CD14-positive monocyte (primary cell): ENCODE results near the gene IL4R. TPM values are rescaled to one million over a fixed set of nuclear protein-coding genes. Genes with fewer than 3 reads are reported as not detected.

Experiments
- DNase-seq, 3 donors: peaks; one replicate each; pipeline ENCODE4 v3.0.0-alpha.2; 2011 to 2022
- H2AFZ ChIP-seq: 2 replicates; pipeline ENCODE4 v1.6.0; 2012; ENCODE audit warnings: mild to moderate bottlenecking, low read depth, low read length, inconsistent platforms; ENCODE audit not compliant: insufficient read depth, poor library complexity, severe bottlenecking
- H3K27ac ChIP-seq, 2 donors: 1 replicate in 1 of 2; 2 replicates in 1 of 2; pipeline ENCODE4 v1.5.1; 2012 to 2013; ENCODE audit warnings: low read length in 2 of 2, control low read depth in 1 of 2, inconsistent platforms in 1 of 2, low read depth in 1 of 2, mild to moderate bottlenecking in 1 of 2
- H3K27me3 ChIP-seq, 2 donors: one replicate each; pipeline versions ENCODE4 v1.6.0 to v1.6.1; 2011 to 2013; ENCODE audit warnings: low read length in 2 of 2; ENCODE audit not compliant: control insufficient read depth in 2 of 2, insufficient read depth in 2 of 2
- H3K36me3 ChIP-seq, 2 donors: replicated peaks in 1 of 2; 1 replicate in 1 of 2; 2 replicates in 1 of 2; pipeline versions ENCODE4 v1.5.1 to v1.6.1; 2012 to 2013; ENCODE audit warnings: low read length in 2 of 2, control low read depth in 1 of 2, inconsistent platforms in 1 of 2, mild to moderate bottlenecking in 1 of 2; ENCODE audit not compliant: insufficient read depth in 2 of 2, control insufficient read depth in 1 of 2
- H3K4me1 ChIP-seq, 2 donors: 1 replicate in 1 of 2; 2 replicates in 1 of 2; pipeline versions ENCODE4 v1.5.1 to v1.6.1; 2012 to 2013; ENCODE audit warnings: low read length in 2 of 2, control low read depth in 1 of 2, inconsistent platforms in 1 of 2, mild to moderate bottlenecking in 1 of 2, moderate library complexity in 1 of 2; ENCODE audit not compliant: insufficient read depth in 2 of 2, control insufficient read depth in 1 of 2
- H3K4me2 ChIP-seq: replicated peaks from 2 replicates; pipeline ENCODE3; 2012; ENCODE audit warnings: low read length, moderate library complexity, mild to moderate bottlenecking; ENCODE audit not compliant: poor library complexity, severe bottlenecking; ENCODE audit errors: extremely low read depth
- H3K4me3 ChIP-seq, 3 experiments: fragments of 200-600 bp in 1 of 3; sonication (generic) in 1 of 3; replicated peaks in 1 of 3; 1 replicate in 2 of 3; 2 replicates in 1 of 3; pipeline ENCODE4 v1.5.1; 2011 to 2013; ENCODE audit warnings: low read length in 3 of 3, mild to moderate bottlenecking in 3 of 3, control low read depth in 2 of 3, low read depth in 2 of 3, inconsistent platforms in 1 of 3, moderate library complexity in 1 of 3
- H3K79me2 ChIP-seq: 2 replicates; pipeline ENCODE4 v1.6.0; 2012; ENCODE audit warnings: mild to moderate bottlenecking, control low read depth, inconsistent platforms, low read length, moderate library complexity; ENCODE audit not compliant: insufficient read depth
- H3K9ac ChIP-seq: 2 replicates; pipeline ENCODE4 v1.6.0; 2017; ENCODE audit warnings: low read length, mild to moderate bottlenecking; ENCODE audit not compliant: insufficient read depth, poor library complexity, severe bottlenecking
- H3K9me3 ChIP-seq, 2 donors: replicated peaks in 1 of 2; 1 replicate in 1 of 2; 2 replicates in 1 of 2; pipeline versions ENCODE4 v1.5.1 to v1.6.1; 2012 to 2013; ENCODE audit warnings: low read length in 2 of 2, control low read depth in 1 of 2; ENCODE audit not compliant: control insufficient read depth in 1 of 2, insufficient read depth in 1 of 2
- H4K20me1 ChIP-seq: 2 replicates; pipeline ENCODE4 v1.6.0; 2012; ENCODE audit warnings: mild to moderate bottlenecking, low read length, control low read depth, moderate library complexity; ENCODE audit not compliant: insufficient read depth
- H3K27ac Mint-ChIP-seq, 7 donors: one replicate each; pipeline ENCODE4 v1.8.0; 2020; ENCODE audit warnings: mild to moderate bottlenecking in 7 of 7, mixed read lengths in 7 of 7, moderate library complexity in 6 of 7, inconsistent platforms in 2 of 7
- H3K27me3 Mint-ChIP-seq, 3 donors: one replicate each; pipeline ENCODE4 v1.8.0; 2021 to 2022; ENCODE audit warnings: low read depth in 3 of 3, mild to moderate bottlenecking in 3 of 3, mixed read lengths in 3 of 3, moderate library complexity in 3 of 3, inconsistent platforms in 1 of 3
- H3K36me3 Mint-ChIP-seq, 2 donors: one replicate each; pipeline ENCODE4 v1.8.0; 2020; ENCODE audit warnings: mixed read lengths in 2 of 2, inconsistent platforms in 1 of 2, mild to moderate bottlenecking in 1 of 2
- H3K4me1 Mint-ChIP-seq: one replicate; pipeline ENCODE4 v1.8.0; 2020; ENCODE audit warnings: mild to moderate bottlenecking, mixed read lengths
- H3K4me3 Mint-ChIP-seq, 2 donors: one replicate each; pipeline ENCODE4 v1.8.0; 2020; ENCODE audit warnings: mild to moderate bottlenecking in 2 of 2, mixed read lengths in 2 of 2, moderate library complexity in 1 of 2
- H3K9me3 Mint-ChIP-seq, 7 donors: one replicate each; pipeline ENCODE4 v1.8.0; 2020 to 2022; ENCODE audit warnings: mixed read lengths in 7 of 7, mild to moderate bottlenecking in 6 of 7, moderate library complexity in 6 of 7, inconsistent platforms in 2 of 7
- WGBS: methylation state at CpG from one replicate; pipeline ENCODE4 v1.1.5; 2013; ENCODE audit warnings: missing lambda C conversion rate; ENCODE audit not compliant: insufficient coverage; 5-methylcytosine and 5-hydroxymethylcytosine counted together
- intact Hi-C, 2 donors: fragments of 100-400 bp; cut with micrococcal nuclease; formaldehyde crosslinking; loops; one replicate each; pipeline versions ENCODE4 v1.15.0 to v1.15.1; 2023
- polyA plus RNA-seq, 3 donors: library from polyadenylated mRNA; depleted of rRNA in 1 of 3; unstranded in 2 of 3; stranded (reverse) in 1 of 3; fragments of 300-500 nt in 2 of 3; fragments of >200 nt in 1 of 3; fragmentation: Illumina TruSeq in 2 of 3; gene quantifications; 1 replicate in 2 of 3; 2 replicates in 1 of 3; pipeline ENCODE4 v1.2.3, GENCODE V29; 2012 to 2021
- TF ChIP-seq, protein P1 (sequence below): fragments of 200-600 bp; IDR thresholded peaks from one replicate; pipeline ENCODE4 v1.8.0; 2022; ENCODE audit warnings: antibody characterized with exemption, mild to moderate bottlenecking

The IL4R gene
- polyA plus RNA-seq, 3 donors: 25.1 to 80.4 (median 35.6) TPM

DNA sequence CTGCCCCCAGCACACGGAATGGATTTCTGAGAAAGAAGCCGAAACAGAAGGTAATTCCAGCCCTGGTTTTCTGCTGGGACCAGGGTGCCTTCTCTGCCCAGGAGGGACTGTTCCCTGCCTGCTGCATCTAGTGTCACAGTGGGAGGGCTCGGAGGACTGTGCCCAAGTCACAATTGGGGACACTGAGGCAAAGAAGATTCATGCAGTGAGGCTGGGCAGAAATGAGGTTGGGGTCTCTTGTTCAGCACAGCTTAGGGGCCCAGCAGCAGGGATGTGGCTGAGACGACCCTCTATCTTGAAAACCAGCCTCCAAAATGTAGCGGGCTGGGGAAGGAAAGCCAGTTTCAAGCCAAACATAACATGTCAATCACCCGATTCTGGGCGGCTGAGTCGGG lies 88.8 kb downstream of the IL4R start:
- Histone ChIP-seq H3K9ac (peak overlapping the region; percentile 55), H3K4me2 (peak overlapping the region; percentile 69), H3K36me3 (no peaks in the 10 kb centered on the region), H3K27me3 (no peaks in the 10 kb centered on the region), H2AFZ (peak overlapping the region; percentile 79), H3K79me2 (no peaks in the 10 kb centered on the region), H4K20me1 (no peaks in the 10 kb centered on the region), H3K4me1 (peaks cover 59 to 67% of the 10 kb centered on the region in 2 donors), H3K4me3 (peak overlapping the region; percentile 2 to 62 (median 30)), H3K27ac (peak overlapping the region; percentile 47 to 62), H3K9me3 (no peaks in the 10 kb centered on the region)
- H3K9me3 Mint-ChIP-seq: peaks cover 0 to 6% (median 0%) of the 10 kb centered on the region in 7 donors
- H3K4me3 Mint-ChIP-seq: peak overlapping the region; percentile 71 to 95
- DNase-seq: no peak
- peak overlapping the region; percentile 25 to 91 (median 87) for H3K27ac Mint-ChIP-seq
- intact Hi-C loops: loop anchor here in 1 of 2 donors (2.0 to 10.0 kb wide), 2 partner anchors 24 to 78 kb away; no protein-coding TSS in a partner anchor
- peaks cover 4 to 14% (median 14%) of the 10 kb centered on the region in 3 donors for H3K27me3 Mint-ChIP-seq
- TF ChIP-seq, protein P1, sequence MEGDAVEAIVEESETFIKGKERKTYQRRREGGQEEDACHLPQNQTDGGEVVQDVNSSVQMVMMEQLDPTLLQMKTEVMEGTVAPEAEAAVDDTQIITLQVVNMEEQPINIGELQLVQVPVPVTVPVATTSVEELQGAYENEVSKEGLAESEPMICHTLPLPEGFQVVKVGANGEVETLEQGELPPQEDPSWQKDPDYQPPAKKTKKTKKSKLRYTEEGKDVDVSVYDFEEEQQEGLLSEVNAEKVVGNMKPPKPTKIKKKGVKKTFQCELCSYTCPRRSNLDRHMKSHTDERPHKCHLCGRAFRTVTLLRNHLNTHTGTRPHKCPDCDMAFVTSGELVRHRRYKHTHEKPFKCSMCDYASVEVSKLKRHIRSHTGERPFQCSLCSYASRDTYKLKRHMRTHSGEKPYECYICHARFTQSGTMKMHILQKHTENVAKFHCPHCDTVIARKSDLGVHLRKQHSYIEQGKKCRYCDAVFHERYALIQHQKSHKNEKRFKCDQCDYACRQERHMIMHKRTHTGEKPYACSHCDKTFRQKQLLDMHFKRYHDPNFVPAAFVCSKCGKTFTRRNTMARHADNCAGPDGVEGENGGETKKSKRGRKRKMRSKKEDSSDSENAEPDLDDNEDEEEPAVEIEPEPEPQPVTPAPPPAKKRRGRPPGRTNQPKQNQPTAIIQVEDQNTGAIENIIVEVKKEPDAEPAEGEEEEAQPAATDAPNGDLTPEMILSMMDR: no peak
- H3K36me3 Mint-ChIP-seq: peaks cover 2 to 11% of the 10 kb centered on the region in 2 donors
- peaks cover 69% of the 10 kb centered on the region for H3K4me1 Mint-ChIP-seq
- 8% methylated on average over 3 of the region's 8 CpGs for WGBS

DNA sequence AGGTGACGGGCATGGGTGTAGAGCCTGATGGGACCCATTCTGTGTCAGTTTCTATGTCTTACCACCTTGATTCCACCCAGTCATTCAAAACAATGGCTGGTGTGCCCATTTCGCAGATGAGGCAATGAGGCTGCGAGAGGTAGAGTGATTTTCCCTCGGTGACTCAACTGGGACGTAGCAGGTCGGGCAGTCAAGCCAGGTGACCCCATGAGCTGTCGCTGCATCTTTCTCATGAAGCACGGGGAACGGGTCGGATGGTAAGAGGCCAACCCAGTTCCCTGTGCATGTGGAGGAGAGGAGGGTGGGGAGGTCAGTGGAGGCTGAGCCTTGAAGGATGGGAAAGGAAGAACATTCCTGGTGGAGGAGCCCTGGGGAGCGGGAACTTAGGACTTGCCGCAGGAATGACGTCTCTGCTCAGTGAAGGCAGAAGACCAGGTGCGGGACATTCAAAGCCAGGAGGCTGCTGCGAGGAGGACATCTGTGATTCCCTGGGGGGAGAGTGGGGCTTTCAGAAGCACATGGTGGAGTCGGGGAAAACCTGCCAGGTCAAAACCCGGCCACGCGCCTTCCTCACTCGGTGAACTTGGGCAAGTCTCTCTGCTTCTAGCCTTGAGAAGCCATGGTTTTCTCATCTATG lies 89.3 kb downstream of the IL4R start:
- Histone ChIP-seq H3K36me3 (no peaks in the 10 kb centered on the region), H3K9ac (peak overlapping the region; percentile 55), H3K27ac (peak overlapping the region in 1 of 2 donors; percentile 62), H2AFZ (no peak overlapping the region), H3K4me3 (peak overlapping the region in 2 of 3 experiments; percentile 30 to 62), H3K27me3 (no peaks in the 10 kb centered on the region), H3K4me1 (peaks cover 59 to 69% of the 10 kb centered on the region in 2 donors), H3K9me3 (no peaks in the 10 kb centered on the region), H3K4me2 (peak overlapping the region; percentile 69), H4K20me1 (no peaks in the 10 kb centered on the region), H3K79me2 (no peaks in the 10 kb centered on the region)
- Mint-ChIP-seq H3K4me3 (peak overlapping the region; percentile 71 to 95), H3K9me3 (peaks cover 0 to 6% (median 0%) of the 10 kb centered on the region in 7 donors), H3K36me3 (peaks cover 2 to 11% of the 10 kb centered on the region in 2 donors), H3K4me1 (peaks cover 73% of the 10 kb centered on the region), H3K27ac (peak overlapping the region in 4 of 7 donors; percentile 38 to 91 (median 73)), H3K27me3 (peaks cover 4 to 14% (median 14%) of the 10 kb centered on the region in 3 donors)
- TF ChIP-seq, protein P1: no peak
- intact Hi-C loops: loop anchor here in 1 of 2 donors (2.0 to 10.0 kb wide), 2 partner anchors 24 to 78 kb away; no protein-coding TSS in a partner anchor
- 94% methylated on average over 19 of the region's 20 CpGs for WGBS
- no peak for DNase-seq
